ENCODE data around the gene MMEL1. TPM values are rescaled to one million over a fixed set of nuclear protein-coding genes. Genes with fewer than 3 reads are reported as not detected.
"Not testable (repeated sequence)": the region's sequence is repeated elsewhere in the genome, so short reads cannot be mapped to it uniquely, and the experiment has no call there.

The MMEL1 gene
- total RNA-seq, 4 donors from 2014 or later = 0.78 to 1.7 (median 0.80) TPM; not detected in 1

DNA sequence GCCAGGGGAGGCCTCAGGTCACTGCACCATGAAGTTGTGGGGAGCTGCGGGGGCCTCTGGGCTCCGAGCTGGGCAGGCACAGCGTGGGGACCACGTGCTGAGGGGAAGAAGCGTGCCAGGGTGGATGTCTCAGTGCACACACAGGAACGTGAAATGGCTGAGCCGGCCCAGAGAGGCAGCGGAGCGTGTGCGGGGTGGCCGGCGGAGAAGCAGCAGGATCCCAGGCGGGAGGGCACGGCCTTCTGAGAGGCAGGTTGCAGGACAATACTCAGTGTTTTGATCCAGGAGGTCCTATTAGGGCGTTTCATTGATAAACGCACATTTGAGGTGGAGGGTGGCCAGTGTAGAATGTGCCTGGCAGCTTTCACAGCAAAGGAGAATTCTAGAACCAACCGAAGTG, 63.8 kb downstream of the MMEL1 start:
- no peak overlapping the region for H3K4me3 ChIP-seq
- H3K36me3 ChIP-seq = no peaks in the 10 kb centered on the region
- H3K4me1 ChIP-seq = no peaks in the 10 kb centered on the region
- H3K9me3 ChIP-seq = peaks cover 0 to 6% (median 3%) of the 10 kb centered on the region in 4 donors
- H3K27me3 ChIP-seq = peaks cover 0 to 65% (median 4%) of the 10 kb centered on the region in 4 donors
- H3K27ac ChIP-seq (replicated peaks in 1 of 4) = no peak overlapping the region
- intact Hi-C loops (cut with DNase I) = no loop called here
- WGBS = 85% methylated on average over 17 of the region's 17 CpGs
- no peak for DNase-seq (ENCODE audit: extremely low spot score)
- TF ChIP-seq EP300 (IDR thresholded peaks at IDR 0.05) = no peak
- TF ChIP-seq, protein P1, sequence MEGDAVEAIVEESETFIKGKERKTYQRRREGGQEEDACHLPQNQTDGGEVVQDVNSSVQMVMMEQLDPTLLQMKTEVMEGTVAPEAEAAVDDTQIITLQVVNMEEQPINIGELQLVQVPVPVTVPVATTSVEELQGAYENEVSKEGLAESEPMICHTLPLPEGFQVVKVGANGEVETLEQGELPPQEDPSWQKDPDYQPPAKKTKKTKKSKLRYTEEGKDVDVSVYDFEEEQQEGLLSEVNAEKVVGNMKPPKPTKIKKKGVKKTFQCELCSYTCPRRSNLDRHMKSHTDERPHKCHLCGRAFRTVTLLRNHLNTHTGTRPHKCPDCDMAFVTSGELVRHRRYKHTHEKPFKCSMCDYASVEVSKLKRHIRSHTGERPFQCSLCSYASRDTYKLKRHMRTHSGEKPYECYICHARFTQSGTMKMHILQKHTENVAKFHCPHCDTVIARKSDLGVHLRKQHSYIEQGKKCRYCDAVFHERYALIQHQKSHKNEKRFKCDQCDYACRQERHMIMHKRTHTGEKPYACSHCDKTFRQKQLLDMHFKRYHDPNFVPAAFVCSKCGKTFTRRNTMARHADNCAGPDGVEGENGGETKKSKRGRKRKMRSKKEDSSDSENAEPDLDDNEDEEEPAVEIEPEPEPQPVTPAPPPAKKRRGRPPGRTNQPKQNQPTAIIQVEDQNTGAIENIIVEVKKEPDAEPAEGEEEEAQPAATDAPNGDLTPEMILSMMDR (IDR thresholded peaks at IDR 0.05) = no peak
- TF ChIP-seq POLR2A (IDR thresholded peaks at IDR 0.05; ENCODE audit: low read depth) = no peak
- TF ChIP-seq POLR2AphosphoS5 (IDR thresholded peaks at IDR 0.05) = no peak

DNA sequence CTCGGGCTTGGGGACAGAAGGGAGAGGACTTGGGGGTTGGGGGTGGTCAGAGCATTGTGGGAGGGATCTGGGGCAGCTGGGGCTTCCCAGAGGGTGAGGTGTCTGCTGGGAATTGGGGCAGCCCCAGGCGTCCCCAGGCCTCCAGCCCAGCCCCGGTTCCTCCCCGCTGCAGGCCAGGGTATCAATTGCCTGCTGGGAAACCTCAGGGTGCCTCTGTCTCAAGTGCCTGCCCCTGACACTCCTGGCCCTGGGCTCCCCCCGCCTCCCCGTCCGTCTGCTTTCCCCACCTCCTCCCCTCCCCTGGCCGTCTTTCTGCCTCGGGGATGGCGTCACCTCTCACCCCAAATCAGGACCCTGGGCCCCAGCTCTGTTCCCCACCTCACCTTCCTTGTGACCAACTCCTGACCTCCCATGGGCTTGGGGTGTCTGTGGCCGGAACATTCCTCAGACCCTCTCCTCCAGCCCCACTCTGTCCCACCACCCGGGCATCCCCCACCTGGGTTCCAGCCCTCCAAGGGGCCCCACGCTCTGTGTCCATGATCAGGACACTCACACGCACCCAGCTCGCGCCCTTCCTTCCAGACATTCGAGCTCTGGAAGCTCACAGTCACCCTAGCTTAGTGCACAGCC, 64.5 kb downstream of the MMEL1 start:
- DNase-seq (ENCODE audit: extremely low spot score); intact Hi-C loops (cut with DNase I): not testable (repeated sequence)

DNA sequence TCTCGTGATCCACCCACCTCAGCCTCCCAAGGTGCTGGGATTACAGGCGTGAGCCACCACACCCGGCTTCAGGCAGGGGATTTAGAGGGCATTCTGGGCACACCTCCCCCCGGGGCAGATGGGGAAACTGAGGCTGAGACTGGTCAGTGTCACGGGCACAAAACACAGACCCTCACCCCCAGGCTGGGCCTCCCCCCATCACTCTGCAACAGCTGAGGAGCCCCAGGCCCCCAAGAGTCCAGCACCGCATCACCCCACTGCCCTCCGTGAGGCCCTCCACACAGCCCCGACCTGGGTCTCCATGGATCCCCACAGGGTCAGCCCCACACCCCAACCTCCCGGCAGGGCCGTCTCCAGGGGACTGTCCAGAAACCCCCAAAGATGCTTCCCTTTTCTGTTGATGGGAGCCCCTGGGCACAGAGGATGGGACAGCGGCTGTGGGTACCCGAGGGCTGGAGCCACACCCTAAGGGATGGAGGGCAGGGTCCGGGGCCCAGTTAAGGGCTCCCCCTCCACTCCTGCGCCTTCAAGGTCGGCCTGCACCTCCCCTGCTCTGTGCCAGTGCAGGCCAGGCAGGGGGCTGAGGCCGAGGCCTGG, 65.6 kb downstream of the MMEL1 start:
- H3K4me3 ChIP-seq = no peak overlapping the region
- intact Hi-C loops (cut with DNase I) = no loop called here
- no peak overlapping the region for H3K27ac ChIP-seq (replicated peaks in 1 of 4)
- H3K9me3 ChIP-seq = no peaks in the 10 kb centered on the region
- no peak for DNase-seq (ENCODE audit: extremely low spot score)
- peaks cover 0 to 54% (median 4%) of the 10 kb centered on the region in 4 donors for H3K27me3 ChIP-seq
- 90% methylated on average over 6 of the region's 16 CpGs for WGBS
- H3K36me3 ChIP-seq = peaks cover 0 to 19% (median 10%) of the 10 kb centered on the region in 4 donors
- H3K4me1 ChIP-seq = no peaks in the 10 kb centered on the region
- no peak for TF ChIP-seq EP300 (IDR thresholded peaks at IDR 0.05)
- no peak for TF ChIP-seq POLR2AphosphoS5 (IDR thresholded peaks at IDR 0.05)
- TF ChIP-seq POLR2A (IDR thresholded peaks at IDR 0.05; ENCODE audit: low read depth) = no peak
- TF ChIP-seq, protein P1 (IDR thresholded peaks at IDR 0.05) = no peak

More for the DNA sequence above, 64.5 kb downstream of the MMEL1 start:
- not testable (repeated sequence) for H3K27ac ChIP-seq (replicated peaks in 1 of 4); H3K9me3 ChIP-seq; H3K4me1 ChIP-seq; H3K4me3 ChIP-seq; H3K36me3 ChIP-seq
- peaks cover 0 to 58% (median 4%) of the 10 kb centered on the region in 4 donors for H3K27me3 ChIP-seq
- WGBS = no CpG with 5 or more reads among the region's 17 CpGs

DNA sequence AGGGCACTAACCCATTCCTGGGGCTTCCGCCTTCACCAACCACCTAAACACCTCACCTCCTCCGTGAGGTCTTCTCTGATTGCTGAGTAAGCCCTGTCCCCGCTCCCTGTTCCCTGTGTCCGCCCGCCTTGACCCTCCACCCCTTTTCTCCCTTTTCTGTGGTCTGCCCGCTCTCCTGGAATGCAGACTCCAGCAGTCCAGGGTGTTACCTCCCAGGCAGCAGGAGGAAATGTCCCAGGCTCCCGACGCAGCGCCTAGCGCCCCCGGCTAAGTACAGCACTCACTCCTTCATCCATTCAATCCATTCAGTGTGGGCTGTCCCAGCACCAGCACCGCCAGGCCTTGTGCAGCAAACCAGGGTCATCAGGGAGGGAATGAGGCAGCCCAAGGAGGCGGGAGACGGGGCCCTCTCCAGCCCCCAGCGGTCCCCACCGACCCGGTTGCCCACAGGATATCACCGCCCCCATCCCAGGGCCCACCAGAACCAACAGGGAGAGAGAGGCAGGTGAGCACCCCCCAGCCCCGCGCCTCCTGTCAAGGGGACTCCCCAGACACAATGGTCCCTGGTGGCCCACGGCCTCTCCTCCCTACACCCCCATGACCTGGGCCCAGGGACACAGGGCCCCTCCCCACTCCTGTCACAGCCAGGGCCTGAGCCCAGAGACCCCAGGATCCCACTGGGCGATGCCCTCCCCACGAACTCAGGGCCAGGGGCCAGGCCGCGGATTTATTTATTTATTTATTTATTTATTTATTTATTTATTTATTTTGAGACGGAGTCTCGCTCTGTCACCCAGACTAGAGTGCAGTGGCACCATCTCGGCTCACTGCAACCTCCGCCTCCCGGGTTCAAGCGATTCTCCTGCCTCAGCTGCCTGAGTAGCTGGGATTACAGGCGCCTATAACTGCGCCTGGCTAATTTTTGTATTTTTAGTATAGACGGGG, 66.4 kb downstream of the MMEL1 start:
- Histone ChIP-seq H3K27me3 (peaks cover 0 to 47% (median 4%) of the 10 kb centered on the region in 4 donors), H3K9me3 (no peaks in the 10 kb centered on the region), H3K27ac (replicated peaks in 1 of 4) (no peak overlapping the region), H3K4me3 (no peak overlapping the region), H3K36me3 (peaks cover 0 to 27% (median 18%) of the 10 kb centered on the region in 4 donors), H3K4me1 (no peaks in the 10 kb centered on the region)
- TF ChIP-seq EP300 (IDR thresholded peaks at IDR 0.05) = no peak
- no peak for TF ChIP-seq POLR2AphosphoS5 (IDR thresholded peaks at IDR 0.05)
- TF ChIP-seq, protein P1 (IDR thresholded peaks at IDR 0.05) = no peak
- no peak for TF ChIP-seq POLR2A (IDR thresholded peaks at IDR 0.05; ENCODE audit: low read depth)
- no peak for DNase-seq (ENCODE audit: extremely low spot score)
- intact Hi-C loops (cut with DNase I) = no loop called here
- WGBS = 83% methylated on average over 34 of the region's 34 CpGs
